Measurements from ENCODE around the gene CACYBP.

CACYBP gene

DNA sequence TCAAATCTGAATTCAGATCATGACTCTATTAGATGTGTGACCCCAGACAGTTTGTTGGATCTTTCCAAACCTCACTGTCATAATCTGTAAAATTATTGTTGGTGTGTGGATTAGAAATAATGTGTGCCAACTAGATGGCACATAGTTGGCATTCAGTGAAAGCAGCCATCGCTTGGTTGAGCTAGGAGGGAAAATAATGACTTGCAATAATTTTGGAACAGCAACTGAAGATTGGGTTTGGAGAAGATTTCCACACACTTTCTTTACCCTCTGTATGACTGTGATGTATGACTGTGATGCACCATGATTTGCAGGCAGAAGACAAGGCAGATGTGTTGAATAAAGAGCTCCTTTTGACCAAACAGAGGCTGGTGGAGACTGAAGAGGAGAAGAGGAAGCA is 24.0 kb upstream of the CACYBP start:
- no peak for DNase-seq

DNA sequence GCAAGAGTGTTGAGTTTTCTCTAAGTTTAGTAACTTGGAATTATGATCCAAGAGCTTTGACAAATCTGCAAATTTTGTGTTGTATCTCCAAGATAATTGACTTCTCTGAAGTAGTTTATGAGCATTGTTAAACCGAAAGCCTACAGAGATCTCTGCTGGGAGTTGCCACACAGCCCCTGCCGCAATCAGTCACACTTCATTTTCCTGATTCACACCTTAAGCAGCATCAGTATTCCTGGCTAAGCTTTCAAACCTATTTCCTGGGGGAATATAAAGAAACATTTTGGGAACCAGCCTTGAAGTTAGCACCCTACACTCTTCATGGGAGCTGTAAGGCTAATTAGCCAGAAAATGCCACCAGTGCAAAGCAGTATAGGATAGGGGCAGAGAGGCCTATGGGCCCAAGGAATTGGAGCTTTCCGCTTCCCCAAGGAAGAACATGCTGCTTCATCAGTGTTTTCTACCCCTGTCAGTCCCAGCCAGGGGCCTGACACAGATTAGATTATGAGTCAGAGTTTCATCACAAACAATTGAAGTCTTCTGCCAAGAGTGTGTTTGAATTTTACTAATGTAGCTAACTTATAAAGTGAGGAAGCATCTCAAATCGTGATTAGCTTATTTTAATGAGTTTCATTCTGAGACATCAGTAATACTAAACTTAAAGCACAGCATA is 23.2 kb upstream of the CACYBP start:
- peak; percentile 46 for DNase-seq

- DNase-seq, result peak; percentile 48
Measured at GRCh38 chr1:174982971-174983689, 16.6 kb upstream of the CACYBP start.

- DNase-seq, result no peak
Measured at GRCh38 chr1:174984952-174985351, 14.8 kb upstream of the CACYBP start.

GRCh38 chr1:174988539-174988938 is 11.2 kb upstream of the CACYBP start:
- no peak for DNase-seq

DNA sequence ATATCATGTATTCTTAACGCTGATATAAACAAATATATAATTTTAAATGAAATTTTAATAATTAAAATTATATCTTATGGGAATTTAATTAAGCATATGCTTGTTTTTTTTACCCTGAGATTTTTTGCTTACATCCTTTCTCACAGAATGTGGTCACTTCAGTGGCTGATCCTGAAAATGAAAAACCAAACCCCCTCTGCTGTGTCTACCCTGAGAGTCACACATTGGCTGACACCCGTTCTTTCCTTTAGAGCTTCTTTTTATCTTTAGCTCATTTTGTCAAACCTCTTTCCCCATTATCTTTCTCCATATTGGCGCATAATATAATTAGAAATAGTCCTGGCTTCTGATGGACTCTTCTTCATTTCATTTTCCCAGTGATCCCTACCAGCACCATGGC is 10.8 kb upstream of the CACYBP start:
- DNase-seq, result no peak

DNA sequence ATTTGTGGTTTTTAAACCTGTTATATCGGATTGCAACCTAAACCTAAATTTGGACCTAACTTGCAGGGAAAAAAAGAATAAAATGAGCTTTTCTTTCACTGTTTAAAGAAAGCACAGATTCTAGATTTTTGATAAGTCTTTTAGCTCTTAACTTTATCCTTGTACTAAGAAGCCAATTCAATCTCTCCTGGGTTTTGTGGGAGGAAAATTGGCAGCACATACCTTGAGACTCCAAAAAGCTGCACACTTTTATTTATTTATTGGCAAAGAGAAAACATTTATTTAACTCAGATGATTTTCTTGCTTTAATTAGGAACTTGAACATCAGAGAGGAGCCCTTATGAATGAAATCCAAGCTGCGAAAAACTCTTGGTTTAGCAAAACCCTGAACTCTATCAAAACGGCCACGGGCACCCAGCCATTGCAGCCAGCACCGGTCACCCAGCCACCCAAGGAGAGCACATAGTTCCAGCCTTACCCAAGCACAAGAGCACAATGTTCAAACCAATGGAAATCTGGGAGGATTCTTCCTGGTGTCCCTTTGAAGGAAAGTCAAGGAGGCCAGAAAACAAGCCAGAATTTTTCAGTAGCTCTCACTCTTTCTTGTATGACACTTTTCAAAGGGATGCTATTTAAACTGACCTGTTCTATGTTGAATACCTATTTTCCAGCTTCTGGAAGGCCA is 10.1 kb upstream of the CACYBP start:
- peak; percentile 28 for DNase-seq

DNA sequence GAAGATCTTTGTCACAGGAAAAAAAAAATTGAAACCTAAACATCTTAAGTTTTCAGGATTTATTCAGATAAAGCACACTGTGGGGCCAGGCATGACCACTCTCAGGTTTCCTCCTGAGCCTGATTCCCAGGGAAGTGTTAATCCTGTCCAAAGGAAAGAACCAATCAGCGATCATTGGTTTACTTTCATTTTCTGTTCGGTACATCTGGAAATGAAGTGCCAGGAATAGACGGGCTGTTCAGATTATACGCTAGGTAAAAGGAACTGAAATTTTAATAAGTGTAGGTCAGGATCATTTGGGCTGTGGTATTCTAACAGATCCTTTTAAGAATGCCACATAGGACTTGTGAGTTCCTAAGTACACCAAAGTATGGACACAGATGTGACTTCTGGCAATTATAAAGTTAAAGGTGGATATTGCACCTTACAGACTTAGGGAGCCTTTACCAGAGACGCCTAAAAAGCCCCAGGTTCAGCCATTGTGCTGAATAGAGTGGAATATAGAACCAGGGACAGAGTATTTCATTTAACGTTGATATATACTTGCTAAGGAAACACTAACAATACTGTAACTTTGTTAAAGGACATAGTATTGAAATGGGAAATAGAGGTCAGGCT is 9.3 kb upstream of the CACYBP start:
- peak; percentile 83 for DNase-seq

DNA sequence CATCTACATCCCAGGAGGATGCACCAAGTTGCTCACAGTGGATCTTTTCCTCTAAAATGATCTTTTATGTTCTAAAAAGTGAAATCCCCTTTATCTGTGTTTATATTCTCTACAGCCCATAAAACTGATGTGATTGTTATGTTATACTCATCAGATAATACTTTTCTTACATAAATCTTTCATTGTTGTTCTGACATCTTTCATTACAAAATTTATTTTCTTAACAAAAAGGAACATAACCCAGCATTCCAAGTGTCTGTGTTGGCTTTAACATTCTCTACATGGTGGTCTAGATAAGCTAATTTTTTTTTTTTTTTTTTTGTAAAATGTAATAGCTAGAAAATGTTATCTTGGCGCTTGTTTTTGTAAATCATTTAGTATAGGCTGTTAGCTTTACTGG is 8.3 kb upstream of the CACYBP start:
- no peak for DNase-seq

DNA sequence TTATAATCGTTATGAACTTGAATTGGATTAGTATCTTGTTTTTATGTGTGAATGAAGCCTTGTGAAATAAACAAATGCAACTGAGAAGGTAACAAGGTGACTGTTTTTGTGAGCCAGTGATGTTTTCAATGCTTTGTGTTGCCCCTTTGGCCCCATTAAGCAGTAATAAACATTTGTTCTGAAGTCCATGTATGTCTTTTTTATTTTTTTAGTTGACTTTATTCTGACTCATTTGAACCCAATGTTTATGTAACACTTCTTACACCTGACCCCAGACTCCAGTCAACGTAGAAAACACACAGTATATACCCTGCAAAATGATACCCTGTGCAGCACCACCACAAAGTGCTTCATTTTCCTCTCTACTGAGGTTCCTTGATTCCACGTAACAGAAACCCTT is 4.6 kb upstream of the CACYBP start:
- DNase-seq, result no peak

- DNase-seq, result peak; percentile 57
Measured at GRCh38 chr1:174995916-174996315, 3.8 kb upstream of the CACYBP start.

GRCh38 chr1:174996476-174996875 is 3.3 kb upstream of the CACYBP start:
- DNase-seq, result peak; percentile 45

- no peak for DNase-seq
Measured at GRCh38 chr1:174997041-174997440, 2.7 kb upstream of the CACYBP start.

DNA sequence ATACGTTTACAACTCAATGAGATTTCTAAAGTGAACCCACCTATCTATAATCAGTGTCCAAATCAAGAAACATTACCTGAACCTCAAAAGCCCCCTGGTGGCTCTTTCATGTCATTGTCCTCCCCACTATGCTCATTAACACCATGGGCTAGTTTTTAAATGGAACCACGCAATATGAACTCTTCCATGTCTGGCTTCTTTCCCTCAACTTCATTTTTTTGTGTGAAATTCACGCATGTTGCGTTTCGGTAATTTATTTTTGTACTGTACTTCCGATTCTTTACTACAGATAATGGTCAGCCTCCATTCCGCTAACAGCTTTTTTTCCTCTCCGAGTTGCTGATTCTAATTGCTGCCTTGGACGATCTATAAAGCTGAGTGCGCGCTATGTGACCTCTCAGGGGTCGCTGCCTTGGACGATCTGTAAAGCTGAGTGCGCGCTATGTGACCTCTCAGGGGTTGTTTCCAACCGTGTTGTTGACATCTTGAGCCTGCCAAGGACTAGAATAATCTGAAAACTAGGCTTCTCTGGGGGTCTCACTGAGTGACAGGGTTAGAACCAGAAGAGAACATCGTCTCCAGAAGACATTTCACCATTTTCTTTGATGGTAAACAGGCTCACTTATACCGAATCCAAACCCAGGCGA is 1.1 kb upstream of the CACYBP start:
- DNase-seq, result peak; percentile 59

DNA sequence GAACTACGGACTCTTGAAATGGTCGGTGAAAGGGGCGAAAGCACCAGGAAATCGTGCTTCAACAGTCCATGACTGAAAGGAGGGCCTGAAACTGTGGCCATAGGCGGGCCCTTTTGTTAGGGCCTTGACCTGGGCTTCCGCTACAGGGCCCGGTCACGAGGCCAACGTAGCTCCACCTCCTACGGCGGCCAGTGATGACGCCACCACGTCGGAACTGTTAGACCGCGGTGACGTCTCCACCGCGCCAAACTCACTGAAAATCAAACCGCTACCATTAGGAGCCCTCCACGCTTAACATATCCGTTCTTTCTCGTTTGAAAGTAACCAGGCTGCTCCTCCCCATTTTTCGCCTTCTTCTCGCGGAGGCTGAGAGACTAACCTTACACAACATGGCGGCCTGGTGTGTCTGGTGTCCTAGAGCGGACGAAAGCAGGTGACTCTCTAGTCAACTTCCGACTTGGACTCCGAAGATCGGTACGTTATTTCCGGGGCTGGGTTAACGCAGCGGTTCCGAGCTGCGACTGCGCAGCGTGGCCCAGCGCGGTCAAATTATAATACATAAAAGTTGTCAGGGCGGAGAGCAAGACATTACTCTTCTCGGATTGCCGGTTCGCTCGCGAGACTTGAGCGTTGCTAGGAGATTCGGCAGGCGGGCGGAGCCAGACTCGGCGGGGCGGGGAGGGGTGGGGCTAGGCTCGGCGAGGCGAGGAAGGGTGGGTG is 371 bp upstream of the CACYBP start:
- peak; percentile 99 for DNase-seq

GRCh38 chr1:175000697-175001187 is 995 bp downstream of the CACYBP start:
- no peak for DNase-seq

DNA sequence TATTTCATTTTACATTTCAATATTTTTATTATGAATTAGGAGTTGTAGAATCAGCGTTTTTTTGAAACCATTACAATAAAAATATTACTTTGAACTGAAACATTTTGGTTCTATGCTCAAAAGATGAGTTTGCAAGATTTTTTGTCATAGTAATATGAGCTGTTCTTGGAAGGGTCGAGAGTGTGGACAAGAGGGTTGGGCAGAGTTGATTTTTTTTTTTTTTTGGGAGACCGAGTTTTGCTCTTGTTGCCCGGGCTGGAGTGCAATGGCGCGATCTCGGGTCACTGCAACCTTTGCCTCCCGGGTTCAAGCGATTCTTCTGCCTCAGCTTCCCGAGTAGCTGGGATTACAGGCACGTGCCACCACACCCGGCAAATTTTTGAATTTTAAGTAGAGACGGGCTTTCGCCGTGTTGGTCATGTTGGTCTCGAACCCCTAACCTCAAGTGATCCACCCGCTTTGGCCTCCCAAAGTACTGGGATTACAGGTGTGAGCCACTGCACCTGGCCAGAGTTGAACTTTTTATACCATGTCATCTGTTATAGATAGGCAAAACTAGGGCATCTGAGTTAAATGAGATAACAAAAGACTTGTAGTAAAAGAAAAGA is 3.3 kb downstream of the CACYBP start:
- DNase-seq, result no peak

GRCh38 chr1:175003521-175003920 is 3.8 kb downstream of the CACYBP start:
- DNase-seq, result no peak

GRCh38 chr1:175005085-175005783 is 5.5 kb downstream of the CACYBP start:
- no peak for DNase-seq

DNA sequence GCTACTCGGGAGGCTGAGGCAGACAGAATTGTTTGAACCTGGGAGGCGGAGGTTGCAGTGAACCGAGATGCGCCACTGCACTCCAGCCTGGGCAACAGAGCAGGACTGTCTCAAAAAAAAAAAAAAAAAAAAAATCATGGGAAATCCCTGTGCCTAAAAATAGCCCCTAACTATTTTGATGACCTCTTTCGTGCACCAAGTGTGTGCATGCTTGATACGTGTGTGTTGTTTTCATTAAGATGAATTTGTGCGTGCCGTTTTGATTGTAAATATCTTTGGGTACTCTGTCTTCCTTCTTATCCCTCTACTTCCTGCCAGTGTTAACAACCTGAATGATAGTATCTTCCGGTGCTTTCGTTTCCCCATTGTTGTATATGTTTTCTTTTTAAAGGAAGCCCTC is 9.8 kb downstream of the CACYBP start:
- DNase-seq, result no peak

DNA sequence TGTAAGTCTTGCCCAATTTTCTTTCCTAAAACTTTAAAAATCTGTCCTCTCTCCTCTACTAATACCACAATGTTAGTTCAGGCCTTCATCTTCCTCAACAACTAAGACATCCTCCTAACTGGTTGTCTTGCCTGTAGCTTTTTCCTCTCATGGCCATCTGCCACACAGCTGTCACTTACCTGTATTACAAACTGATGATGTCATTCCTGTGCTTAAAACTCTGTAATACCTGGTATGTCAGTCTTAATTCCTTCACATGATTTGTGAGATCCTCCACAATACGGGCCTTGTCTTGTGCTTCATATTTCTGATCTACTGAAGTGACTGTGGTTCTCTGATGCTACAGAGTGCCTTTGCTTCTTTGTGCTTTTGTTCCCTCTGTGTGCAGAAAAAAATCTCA is 13.7 kb downstream of the CACYBP start:
- DNase-seq, result no peak
